ENCODE measurements around the gene RIT1.

The RIT1 gene, protein sequence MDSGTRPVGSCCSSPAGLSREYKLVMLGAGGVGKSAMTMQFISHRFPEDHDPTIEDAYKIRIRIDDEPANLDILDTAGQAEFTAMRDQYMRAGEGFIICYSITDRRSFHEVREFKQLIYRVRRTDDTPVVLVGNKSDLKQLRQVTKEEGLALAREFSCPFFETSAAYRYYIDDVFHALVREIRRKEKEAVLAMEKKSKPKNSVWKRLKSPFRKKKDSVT

DNA sequence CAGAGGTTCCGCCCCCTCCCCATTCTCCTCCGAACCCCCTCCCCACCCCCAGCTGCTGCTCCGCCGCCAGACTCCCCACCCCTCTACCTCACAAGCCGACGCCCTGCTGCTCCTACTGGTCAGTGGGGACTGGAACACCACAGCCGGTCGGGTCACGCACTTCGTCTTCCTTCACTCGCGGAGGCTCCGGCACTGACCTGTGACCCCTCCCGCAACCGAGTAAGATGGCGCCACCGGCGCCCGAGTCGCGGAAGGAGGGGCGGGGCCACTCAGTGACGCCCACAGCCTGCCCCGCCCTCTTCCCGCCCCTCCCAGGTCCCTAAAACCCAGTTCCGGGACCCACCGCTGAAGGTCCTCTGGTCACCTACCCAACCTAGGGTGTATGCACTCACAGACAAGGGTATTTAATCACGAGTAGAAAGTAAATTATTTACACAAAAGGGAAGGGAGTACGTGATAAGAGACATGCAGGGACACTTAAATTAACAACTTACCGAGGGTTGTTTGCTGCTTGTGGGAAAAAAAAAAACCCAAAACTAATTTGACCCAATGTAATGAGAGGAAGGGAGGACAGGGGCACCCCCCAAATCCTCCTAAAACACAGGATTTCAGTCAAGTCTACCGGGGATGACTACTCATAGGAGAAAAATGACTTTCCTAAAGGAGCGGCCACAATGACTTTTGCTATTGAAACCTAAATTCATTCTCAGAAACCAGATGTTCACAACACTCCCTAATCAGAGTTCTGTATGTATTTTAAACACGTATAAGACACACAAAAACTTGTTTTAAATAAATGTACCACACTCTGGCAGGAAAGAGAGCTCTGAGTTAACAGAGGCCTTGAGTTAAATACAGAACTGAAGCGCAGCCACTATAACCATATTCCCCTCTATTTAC lies at the start of gene RIT1:
Gene RIT1 (minus strand): TSS at position 194 of the 900 bp plus-strand sequence. CDS start 588 bp downstream, outside the sequence.
- DNase-seq (ENCODE audit: low spot score) = peak; percentile 80
- no peaks in the 10 kb centered on the region for H3K27me3 Mint-ChIP-seq (ENCODE audit: low read depth)

DNA sequence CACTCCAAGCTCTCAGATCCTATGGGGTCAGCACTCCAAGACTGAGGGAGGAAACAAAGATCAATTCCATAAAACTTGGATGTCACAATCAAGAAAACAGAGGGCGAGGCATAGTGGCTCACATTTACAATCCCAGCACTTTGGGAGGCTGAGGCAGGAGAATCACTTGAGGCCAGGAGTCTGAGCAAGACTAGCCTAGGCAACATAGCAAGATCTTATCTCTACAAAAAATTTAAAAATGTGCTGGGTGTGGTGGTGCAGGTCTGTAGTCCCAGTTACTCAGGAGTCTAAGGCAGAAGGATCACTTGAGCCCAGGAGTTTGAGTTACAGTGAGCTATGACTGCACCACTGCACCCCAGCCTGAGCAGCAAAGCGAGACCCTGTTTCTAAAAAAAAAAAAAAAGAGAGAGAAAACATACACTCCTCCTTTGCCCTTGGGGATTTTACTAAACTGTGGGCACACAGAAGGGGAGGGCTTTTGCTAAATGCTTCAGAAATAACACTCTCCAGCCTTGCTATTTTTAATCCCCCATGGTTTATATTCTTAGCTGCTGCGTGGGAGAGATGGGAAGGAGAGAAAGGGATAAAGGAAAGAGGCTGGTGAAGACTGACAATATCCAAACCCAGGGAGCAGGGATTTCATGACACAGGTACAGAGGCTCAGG lies 49.1 kb upstream of the RIT1 start:
- H3K4me1 Mint-ChIP-seq (ENCODE audit: low read depth) = peaks cover 22% of the 10 kb centered on the region
- no peak for DNase-seq (ENCODE audit: low spot score)
- H3K4me3 Mint-ChIP-seq = no peak overlapping the region
- H3K9me3 Mint-ChIP-seq = no peaks in the 10 kb centered on the region
- no peaks in the 10 kb centered on the region for H3K27me3 Mint-ChIP-seq (ENCODE audit: low read depth)
- peaks cover 62% of the 10 kb centered on the region for H3K36me3 Mint-ChIP-seq (ENCODE audit: low read depth)
- peak overlapping the region; percentile 68 for H3K27ac Mint-ChIP-seq

More for the DNA sequence above, at the start of gene RIT1:
- peak within 1 kb of the TSS; percentile 98 for H3K4me3 Mint-ChIP-seq
- peak within 1 kb of the TSS; percentile 99 for H3K27ac Mint-ChIP-seq
- peaks cover 62% of the 10 kb centered on the region for H3K36me3 Mint-ChIP-seq (ENCODE audit: low read depth)
- peaks cover 20% of the 10 kb centered on the region for H3K4me1 Mint-ChIP-seq (ENCODE audit: low read depth)
- H3K9me3 Mint-ChIP-seq = no peaks in the 10 kb centered on the region

DNA sequence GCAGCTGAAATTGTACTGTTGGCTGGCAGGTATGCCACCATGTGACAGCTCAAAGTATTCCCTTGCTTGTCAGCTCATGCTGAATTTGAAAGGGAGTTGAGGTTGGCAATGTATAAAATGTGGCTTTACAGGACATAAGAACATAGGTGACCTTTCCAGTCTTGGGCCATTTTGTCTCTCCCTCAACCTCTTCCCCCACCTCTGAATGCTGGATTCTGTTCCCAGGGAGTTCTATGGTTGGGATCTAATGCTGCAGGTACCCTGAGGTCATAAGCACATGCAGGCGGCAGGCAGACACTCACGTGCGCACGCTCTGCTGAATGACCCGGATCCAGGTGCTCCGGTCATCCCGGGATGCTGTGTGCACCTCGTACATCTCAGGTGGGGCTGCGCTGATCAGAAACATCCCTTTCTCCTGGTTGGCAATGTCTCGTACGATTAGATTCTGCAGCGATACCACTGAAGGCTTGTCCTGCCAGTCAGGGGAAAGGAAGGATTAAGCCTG lies 46.3 kb upstream of the RIT1 start:
- peak overlapping the region; percentile 4 for H3K27ac Mint-ChIP-seq

DNA sequence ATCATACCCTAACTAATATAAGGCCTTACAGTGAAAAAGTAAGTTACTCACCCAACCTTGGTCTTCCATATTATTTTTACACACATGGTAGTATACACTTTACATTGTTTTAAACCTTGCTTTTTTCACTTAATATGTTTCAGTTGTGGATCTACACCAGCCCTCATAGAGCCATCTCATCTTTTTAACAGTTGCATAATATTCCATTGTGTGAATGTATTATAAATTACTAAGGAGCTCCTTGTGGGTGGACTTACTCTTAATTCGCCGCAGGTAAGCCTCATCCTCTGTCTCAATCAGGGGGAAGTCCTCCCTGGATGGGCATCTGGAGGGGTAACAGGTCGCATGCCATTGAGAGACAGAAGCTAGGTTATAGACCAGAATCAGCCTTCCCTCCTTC lies 43.5 kb upstream of the RIT1 start:
- DNase-seq (ENCODE audit: low spot score) = no peak
- Mint-ChIP-seq H3K27ac (no peak overlapping the region), H3K4me1 (ENCODE audit: low read depth) (no peaks in the 10 kb centered on the region), H3K36me3 (ENCODE audit: low read depth) (peaks cover 64% of the 10 kb centered on the region), H3K9me3 (no peaks in the 10 kb centered on the region), H3K27me3 (ENCODE audit: low read depth) (no peaks in the 10 kb centered on the region), H3K4me3 (no peak overlapping the region)

More for the DNA sequence above, 46.3 kb upstream of the RIT1 start:
- peaks cover 19% of the 10 kb centered on the region for H3K4me1 Mint-ChIP-seq (ENCODE audit: low read depth)
- H3K9me3 Mint-ChIP-seq = no peaks in the 10 kb centered on the region
- H3K4me3 Mint-ChIP-seq = no peak overlapping the region
- H3K27me3 Mint-ChIP-seq (ENCODE audit: low read depth) = no peaks in the 10 kb centered on the region
- H3K36me3 Mint-ChIP-seq (ENCODE audit: low read depth) = peaks cover 70% of the 10 kb centered on the region
- no peak for DNase-seq (ENCODE audit: low spot score)

DNA sequence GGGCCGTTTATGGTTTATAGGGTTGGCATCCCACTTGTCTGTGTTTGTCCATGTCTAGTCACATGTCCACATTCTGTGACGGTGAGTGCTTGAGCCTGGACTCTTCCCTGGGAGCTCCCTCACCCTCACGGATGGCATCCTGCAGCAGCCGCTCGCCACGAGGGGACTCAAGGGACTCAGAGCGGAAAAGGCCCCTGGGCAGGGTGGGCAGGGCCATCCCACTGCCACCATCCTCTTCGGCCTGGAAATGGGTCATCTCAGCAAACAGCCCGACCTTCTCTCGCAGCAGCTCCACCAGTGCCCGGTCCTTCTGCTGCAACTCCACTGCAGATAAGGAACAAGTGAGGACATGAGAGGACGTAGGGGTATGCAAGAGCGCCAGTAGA lies 41.3 kb upstream of the RIT1 start:
- DNase-seq (ENCODE audit: low spot score) = no peak
- H3K27ac Mint-ChIP-seq = no peak overlapping the region
- H3K4me3 Mint-ChIP-seq = no peak overlapping the region
- H3K4me1 Mint-ChIP-seq (ENCODE audit: low read depth) = no peaks in the 10 kb centered on the region
- peaks cover 61% of the 10 kb centered on the region for H3K36me3 Mint-ChIP-seq (ENCODE audit: low read depth)
- no peaks in the 10 kb centered on the region for H3K9me3 Mint-ChIP-seq
- no peaks in the 10 kb centered on the region for H3K27me3 Mint-ChIP-seq (ENCODE audit: low read depth)

DNA sequence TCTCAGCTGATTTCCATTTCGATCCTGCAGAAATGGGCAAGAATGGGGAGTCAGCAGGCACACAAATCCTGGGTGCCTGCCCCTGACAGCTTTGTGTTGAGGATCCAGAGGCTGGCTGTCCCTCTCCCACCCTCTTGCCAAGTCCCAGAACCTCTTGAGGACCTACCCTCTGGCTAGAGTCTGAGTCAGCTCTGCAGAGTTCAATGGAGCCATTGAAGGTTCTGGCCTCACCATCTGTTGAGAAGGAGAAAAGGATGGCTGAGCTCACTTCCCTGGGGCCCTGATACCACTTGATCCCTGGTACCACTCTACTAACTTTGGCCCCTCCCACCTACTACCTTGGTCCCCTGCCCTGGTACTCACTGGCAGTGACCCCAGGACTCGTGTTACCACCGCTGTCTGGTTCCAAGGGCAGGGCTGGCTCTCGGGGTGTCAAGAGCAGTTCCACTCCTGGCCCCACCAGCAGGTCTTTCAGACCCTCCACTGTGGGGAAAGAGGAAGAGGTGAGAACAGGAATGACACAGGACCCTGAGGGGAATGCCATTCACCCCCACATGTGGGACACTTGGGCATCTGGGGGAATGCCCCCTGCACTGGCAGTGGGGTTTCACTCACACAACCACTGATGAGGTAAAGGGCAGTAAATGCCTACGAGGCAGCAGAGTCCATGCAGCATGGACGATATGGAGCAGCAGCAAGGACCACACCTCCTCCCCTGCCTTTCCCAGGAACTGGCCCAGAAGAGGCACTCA lies 40.8 kb upstream of the RIT1 start:
- Mint-ChIP-seq H3K4me1 (ENCODE audit: low read depth) (peaks cover 3% of the 10 kb centered on the region), H3K27me3 (ENCODE audit: low read depth) (no peaks in the 10 kb centered on the region), H3K27ac (no peak overlapping the region), H3K9me3 (no peaks in the 10 kb centered on the region), H3K4me3 (no peak overlapping the region), H3K36me3 (ENCODE audit: low read depth) (peaks cover 61% of the 10 kb centered on the region)
- DNase-seq (ENCODE audit: low spot score) = no peak

DNA sequence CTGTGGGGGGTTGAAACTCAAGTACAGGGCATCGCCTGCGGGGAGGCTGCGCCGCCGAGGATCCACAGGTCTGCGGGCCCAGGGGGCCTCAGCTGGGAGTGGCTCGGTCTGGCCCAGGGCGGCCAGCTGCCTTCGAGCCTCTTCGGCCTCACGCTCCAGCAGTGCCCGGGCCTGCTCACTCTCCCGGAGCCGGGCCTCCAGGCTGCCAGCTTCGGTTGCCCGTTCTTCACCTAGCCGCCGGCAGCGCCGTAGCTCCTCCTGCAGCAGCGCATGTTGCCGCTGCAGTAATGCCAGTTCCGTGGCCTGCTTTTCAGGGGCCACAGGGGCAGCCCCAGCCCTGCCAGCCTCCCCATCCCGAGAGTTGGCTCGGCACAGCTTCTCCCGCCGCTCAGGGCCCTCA lies 39.7 kb upstream of the RIT1 start:
- Mint-ChIP-seq H3K36me3 (ENCODE audit: low read depth) (peaks cover 71% of the 10 kb centered on the region), H3K9me3 (no peaks in the 10 kb centered on the region), H3K27me3 (ENCODE audit: low read depth) (no peaks in the 10 kb centered on the region), H3K27ac (no peak overlapping the region), H3K4me1 (ENCODE audit: low read depth) (peaks cover 14% of the 10 kb centered on the region), H3K4me3 (no peak overlapping the region)
- no peak for DNase-seq (ENCODE audit: low spot score)

DNA sequence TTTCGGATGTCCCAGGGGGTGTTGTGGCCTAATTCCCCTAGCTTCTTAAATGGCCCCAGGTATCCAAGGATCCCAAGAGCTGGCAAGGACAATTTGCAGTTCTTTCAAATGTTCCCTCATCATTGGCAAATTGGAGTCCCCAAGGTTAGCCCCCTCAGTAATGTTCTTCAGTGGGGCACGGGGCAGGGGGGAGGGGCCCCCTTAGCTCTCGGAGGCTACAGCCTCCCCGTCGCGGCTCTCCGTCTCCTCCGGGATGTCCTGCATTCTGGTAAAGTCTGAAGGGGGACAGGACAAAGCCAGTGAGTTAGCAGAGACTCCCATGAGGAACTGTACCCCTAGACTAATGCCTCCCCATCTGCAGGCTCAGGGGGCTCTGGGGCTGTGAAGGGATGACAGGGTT lies 36.6 kb upstream of the RIT1 start:
- Mint-ChIP-seq H3K27ac (peak overlapping the region; percentile 8), H3K9me3 (no peaks in the 10 kb centered on the region), H3K4me3 (no peak overlapping the region), H3K27me3 (ENCODE audit: low read depth) (no peaks in the 10 kb centered on the region), H3K36me3 (ENCODE audit: low read depth) (peaks cover 64% of the 10 kb centered on the region), H3K4me1 (ENCODE audit: low read depth) (peaks cover 20% of the 10 kb centered on the region)
- no peak for DNase-seq (ENCODE audit: low spot score)

DNA sequence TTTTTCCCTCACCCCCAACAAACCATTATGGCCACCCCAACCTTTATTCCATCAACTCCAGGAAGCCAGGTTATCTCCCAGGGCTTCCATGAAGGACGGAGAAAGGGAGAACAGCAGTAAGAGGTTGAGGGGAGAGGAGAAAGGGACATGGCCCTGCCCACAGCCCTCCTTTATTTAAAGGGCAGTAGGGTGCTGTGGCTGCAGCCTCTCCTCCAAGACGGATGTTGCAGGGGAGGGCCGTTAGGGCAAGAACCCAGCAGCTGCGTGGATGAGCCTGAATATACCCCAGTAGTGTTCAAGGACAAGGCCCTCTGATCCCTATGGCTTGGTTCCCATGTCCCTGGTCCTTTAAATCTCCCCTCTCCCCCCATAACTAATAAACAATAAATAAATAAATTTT lies 36.1 kb upstream of the RIT1 start:
- no peaks in the 10 kb centered on the region for H3K9me3 Mint-ChIP-seq
- H3K4me3 Mint-ChIP-seq = peak overlapping the region; percentile 77
- H3K36me3 Mint-ChIP-seq (ENCODE audit: low read depth) = peaks cover 60% of the 10 kb centered on the region
- H3K4me1 Mint-ChIP-seq (ENCODE audit: low read depth) = peaks cover 21% of the 10 kb centered on the region
- H3K27ac Mint-ChIP-seq = peak overlapping the region; percentile 93
- no peak for DNase-seq (ENCODE audit: low spot score)
- no peaks in the 10 kb centered on the region for H3K27me3 Mint-ChIP-seq (ENCODE audit: low read depth)

DNA sequence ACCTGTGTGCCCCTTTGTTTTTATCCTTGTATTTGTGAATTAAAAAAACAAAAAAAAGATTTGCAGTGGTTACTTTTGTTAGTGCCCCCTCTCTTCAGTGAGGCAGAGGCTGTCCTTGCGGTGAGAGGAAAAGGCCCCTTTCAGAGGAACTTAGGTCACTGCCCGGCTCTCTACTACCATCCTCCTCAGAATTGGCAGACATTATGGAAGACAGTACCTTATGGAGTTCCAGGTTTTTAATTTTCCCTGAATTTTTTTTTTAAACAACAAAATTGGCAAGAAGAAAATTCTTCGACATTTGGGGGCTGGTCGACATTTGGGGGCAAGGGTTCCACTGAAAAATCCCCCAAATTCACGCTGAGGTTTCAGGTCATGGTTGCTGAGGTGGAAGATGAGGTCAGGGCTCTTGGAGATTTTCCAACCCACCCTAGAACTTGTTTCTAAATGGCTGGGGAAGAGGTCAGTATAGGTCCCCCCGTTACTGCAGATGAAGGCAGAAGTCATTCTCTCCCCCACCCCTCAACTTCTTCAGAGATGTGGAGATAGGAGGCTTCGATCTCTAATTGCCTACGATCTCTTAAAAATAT lies 35.6 kb upstream of the RIT1 start:
- Mint-ChIP-seq H3K4me1 (ENCODE audit: low read depth) (peaks cover 26% of the 10 kb centered on the region), H3K27me3 (ENCODE audit: low read depth) (no peaks in the 10 kb centered on the region), H3K4me3 (peak overlapping the region; percentile 77), H3K9me3 (no peaks in the 10 kb centered on the region), H3K36me3 (ENCODE audit: low read depth) (peaks cover 54% of the 10 kb centered on the region), H3K27ac (peak overlapping the region; percentile 93)
- DNase-seq (ENCODE audit: low spot score) = no peak

DNA sequence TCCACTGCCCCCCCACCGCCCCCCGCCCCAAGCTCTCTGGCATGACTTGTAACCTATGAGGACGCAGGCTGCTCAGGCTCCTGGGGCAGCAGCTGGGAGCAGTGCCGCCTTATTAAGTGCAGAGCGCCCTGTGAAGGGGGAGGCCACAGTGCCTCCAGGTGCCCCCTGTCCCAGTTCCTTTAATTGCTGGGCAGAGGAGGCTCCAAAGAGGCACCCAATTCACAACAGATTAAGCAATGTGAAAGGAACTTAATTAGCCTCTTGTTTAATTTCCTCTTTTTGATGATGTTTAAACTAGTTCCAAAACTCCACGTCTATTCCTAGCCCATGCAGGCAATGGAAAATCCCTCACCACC lies 33.3 kb upstream of the RIT1 start:
- DNase-seq (ENCODE audit: low spot score) = no peak
- Mint-ChIP-seq H3K4me3 (no peak overlapping the region), H3K27me3 (ENCODE audit: low read depth) (no peaks in the 10 kb centered on the region), H3K27ac (peak overlapping the region; percentile 91), H3K9me3 (no peaks in the 10 kb centered on the region), H3K4me1 (ENCODE audit: low read depth) (peaks cover 45% of the 10 kb centered on the region), H3K36me3 (ENCODE audit: low read depth) (peaks cover 39% of the 10 kb centered on the region)

DNA sequence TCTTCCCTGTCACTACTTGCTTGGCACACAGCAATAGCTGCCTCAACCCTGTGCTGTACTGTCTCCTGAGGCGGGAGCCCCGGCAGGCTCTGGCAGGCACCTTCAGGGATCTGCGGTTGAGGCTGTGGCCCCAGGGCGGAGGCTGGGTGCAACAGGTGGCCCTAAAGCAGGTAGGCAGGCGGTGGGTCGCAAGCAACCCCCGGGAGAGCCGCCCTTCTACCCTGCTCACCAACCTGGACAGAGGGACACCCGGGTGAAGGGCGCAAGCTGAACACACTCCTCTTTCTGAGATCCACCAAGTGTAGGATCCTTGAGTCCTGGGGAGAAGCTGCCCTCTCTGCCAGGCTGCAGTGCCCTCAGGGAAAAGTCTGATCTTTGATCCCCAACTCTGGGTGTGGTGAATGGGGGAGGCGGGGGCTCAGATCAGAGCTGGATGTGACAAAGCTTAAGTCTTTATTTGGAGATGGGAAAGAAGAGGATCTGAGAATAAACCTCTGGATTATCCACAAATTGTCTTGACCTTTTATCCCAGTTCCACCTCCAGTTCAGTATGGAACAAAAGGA lies 31.5 kb upstream of the RIT1 start:
- no peak for DNase-seq (ENCODE audit: low spot score)
- Mint-ChIP-seq H3K4me1 (ENCODE audit: low read depth) (peaks cover 52% of the 10 kb centered on the region), H3K27ac (peak overlapping the region; percentile 73), H3K4me3 (no peak overlapping the region), H3K27me3 (ENCODE audit: low read depth) (no peaks in the 10 kb centered on the region), H3K36me3 (ENCODE audit: low read depth) (peaks cover 29% of the 10 kb centered on the region), H3K9me3 (no peaks in the 10 kb centered on the region)
